ENCODE data around the gene DYNC1I1.

DNA sequence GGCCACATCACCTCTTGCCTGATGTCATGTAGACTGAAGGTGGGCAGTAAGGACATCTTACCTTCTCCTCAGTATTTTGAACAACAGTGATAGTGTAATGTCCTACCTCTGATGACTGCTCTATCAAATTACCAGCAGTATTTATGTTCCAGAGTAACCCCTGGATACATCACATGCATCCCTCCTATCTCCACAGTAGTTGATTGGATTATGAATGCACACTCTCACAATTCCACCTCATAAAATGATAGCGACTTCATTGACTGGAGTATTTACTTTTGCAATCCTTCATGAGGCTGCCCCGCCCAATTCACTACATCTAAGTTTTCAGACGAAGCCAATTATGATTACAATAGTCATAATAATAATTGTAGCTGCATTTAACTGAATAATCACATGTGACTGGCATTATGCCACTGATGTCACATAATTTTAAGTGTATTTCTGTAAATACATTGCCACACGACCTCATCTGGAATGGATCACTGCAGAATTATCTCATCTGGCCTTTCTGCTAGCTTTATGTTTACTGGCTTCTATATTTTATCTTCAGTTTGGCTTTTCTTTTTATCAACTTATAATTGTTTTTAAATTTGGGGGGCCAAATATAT, 280.6 kb downstream of the DYNC1I1 start:
- TF ChIP-seq YY1 (IDR thresholded peaks at IDR 0.05; ENCODE audit: insufficient read depth, insufficient read length) (no peak), SUZ12 (IDR thresholded peaks at IDR 0.05; ENCODE audit: extremely low read depth, insufficient read depth, insufficient read length) (no peak), ZNF274 (IDR thresholded peaks at IDR 0.05; ENCODE audit: low read depth, low read length) (no peak)
